ENCODE measurements around the gene PRKCQ. TPM values are rescaled to one million over a fixed set of nuclear protein-coding genes. Genes with fewer than 3 reads are reported as not detected.

The PRKCQ gene
- total RNA-seq, 4 donors from 2014 or later, result 0.21 to 0.30 TPM; not detected in 2

GRCh38 chr10:6513476-6513875, 66.6 kb downstream of the PRKCQ start:
- DNase-seq (ENCODE audit: low spot score in 2 of 2), result no peak
- Histone ChIP-seq H3K9me3 (no peaks in the 10 kb centered on the region), H3K27me3 (no peaks in the 10 kb centered on the region), H3K27ac (no peak overlapping the region), H3K4me1 (no peaks in the 10 kb centered on the region), H3K36me3 (no peaks in the 10 kb centered on the region), H3K4me3 (no peak overlapping the region)
- WGBS, 2 donors, result 58 to 61% methylated on average over 3 of the region's 3 CpGs
- TF ChIP-seq POLR2A (IDR thresholded peaks at IDR 0.05) (no peak), CTCF (IDR thresholded peaks at IDR 0.05) (no peak), EP300 (IDR thresholded peaks at IDR 0.05) (no peak)

GRCh38 chr10:6512182-6512581, 67.9 kb downstream of the PRKCQ start:
- Histone ChIP-seq H3K4me1 (no peaks in the 10 kb centered on the region), H3K27me3 (no peaks in the 10 kb centered on the region), H3K9me3 (no peaks in the 10 kb centered on the region), H3K27ac (no peak overlapping the region), H3K36me3 (no peaks in the 10 kb centered on the region), H3K4me3 (no peak overlapping the region)
- no peak for TF ChIP-seq EP300 (IDR thresholded peaks at IDR 0.05)
- no peak for TF ChIP-seq POLR2A (IDR thresholded peaks at IDR 0.05)
- TF ChIP-seq CTCF (IDR thresholded peaks at IDR 0.05), result no peak
- DNase-seq (ENCODE audit: low spot score in 2 of 2), result no peak
- 87 to 88% methylated on average over 3 of the region's 3 CpGs for WGBS, 2 donors

- Histone ChIP-seq H3K27ac (no peak overlapping the region), H3K36me3 (no peaks in the 10 kb centered on the region), H3K9me3 (no peaks in the 10 kb centered on the region), H3K27me3 (no peaks in the 10 kb centered on the region), H3K4me3 (no peak overlapping the region), H3K4me1 (no peaks in the 10 kb centered on the region)
- 94 to 97% methylated on average over 6 of the region's 6 CpGs for WGBS, 2 donors
- DNase-seq (ENCODE audit: low spot score in 2 of 2), result no peak
- TF ChIP-seq POLR2A (IDR thresholded peaks at IDR 0.05) (no peak), EP300 (IDR thresholded peaks at IDR 0.05) (no peak), CTCF (IDR thresholded peaks at IDR 0.05) (no peak)
Measured at GRCh38 chr10:6511347-6511746, 68.7 kb downstream of the PRKCQ start.

GRCh38 chr10:6507311-6507710, 72.8 kb downstream of the PRKCQ start:
- WGBS, 2 donors, result 46 to 55% methylated on average over 5 of the region's 5 CpGs
- Histone ChIP-seq H3K4me3 (no peak overlapping the region), H3K27ac (no peak overlapping the region), H3K4me1 (no peaks in the 10 kb centered on the region), H3K9me3 (no peaks in the 10 kb centered on the region), H3K27me3 (no peaks in the 10 kb centered on the region), H3K36me3 (no peaks in the 10 kb centered on the region)
- no peak for TF ChIP-seq POLR2A (IDR thresholded peaks at IDR 0.05)
- TF ChIP-seq EP300 (IDR thresholded peaks at IDR 0.05), result no peak
- TF ChIP-seq CTCF (IDR thresholded peaks at IDR 0.05), result no peak
- no peak for DNase-seq (ENCODE audit: low spot score in 2 of 2)

- Histone ChIP-seq H3K27me3 (no peaks in the 10 kb centered on the region), H3K27ac (no peak overlapping the region), H3K9me3 (no peaks in the 10 kb centered on the region), H3K4me1 (no peaks in the 10 kb centered on the region), H3K4me3 (no peak overlapping the region), H3K36me3 (no peaks in the 10 kb centered on the region)
- TF ChIP-seq EP300 (IDR thresholded peaks at IDR 0.05) (no peak), CTCF (IDR thresholded peaks at IDR 0.05) (no peak), POLR2A (IDR thresholded peaks at IDR 0.05) (no peak)
- DNase-seq (ENCODE audit: low spot score in 2 of 2), result no peak
Measured at GRCh38 chr10:6505300-6505699, 74.8 kb downstream of the PRKCQ start.

Data from tibial nerve (tissue), 4 donors.